Measurements from ENCODE around the gene TMIGD2. TPM values are rescaled to one million over a fixed set of nuclear protein-coding genes. Genes with fewer than 3 reads are reported as not detected.

TMIGD2 gene
- total and polyA plus RNA-seq, 2 donors (not counting 1 experiment from before 2014, with no cell fraction given) = not detected

DNA sequence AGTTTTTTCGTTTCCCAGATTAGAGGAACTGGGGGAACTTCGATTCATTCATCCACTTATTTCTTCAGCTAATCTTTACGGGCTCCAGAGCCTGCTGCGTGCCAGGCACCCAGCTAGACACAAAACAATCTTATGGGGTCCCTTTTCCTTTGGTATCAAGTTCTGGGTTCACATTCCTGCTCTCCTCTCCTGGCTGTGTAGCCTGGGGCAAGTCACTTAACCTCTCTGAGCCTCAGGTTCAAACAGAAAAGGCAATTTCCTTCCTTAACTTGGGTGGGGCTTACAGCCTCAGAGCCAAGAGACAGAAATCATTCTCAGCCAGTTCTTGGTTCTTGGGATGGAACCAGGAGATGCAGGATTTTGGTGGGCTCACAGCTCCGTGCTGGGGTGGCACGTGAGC lies 17.2 kb downstream of the TMIGD2 start:
- no peak overlapping the region for H3K4me2 ChIP-seq (ENCODE audit: extremely low read depth, insufficient read depth, low read length)

GRCh38 chr19:4284176-4284958 lies 17.8 kb downstream of the TMIGD2 start:
- H2AFZ ChIP-seq (ENCODE audit: low read length) = no peak overlapping the region
- TF ChIP-seq CTCF (conservative IDR thresholded peaks at IDR 0.05 in 1 of 2, IDR thresholded peaks at IDR 0.05 in 1 of 2; ENCODE audit: low read depth in 1 of 2, low read length in 2 of 2) (no peak), EZH2 (IDR thresholded peaks at IDR 0.05; ENCODE audit: low read length, missing control alignments) (no peak)
- H3K4me1 ChIP-seq (ENCODE audit: control insufficient read depth, extremely low read depth, insufficient read depth, low read length) = no peaks in the 10 kb centered on the region
- no peaks in the 10 kb centered on the region for H3K36me3 ChIP-seq (ENCODE audit: control insufficient read depth, insufficient read depth, low read length)
- no peak overlapping the region for H3K4me3 ChIP-seq (replicated peaks in 1 of 4; ENCODE audit: control extremely low read depth in 1 of 4, insufficient read depth in 1 of 4, low read depth in 3 of 4, low read length in 4 of 4)
- no peaks in the 10 kb centered on the region for H4K20me1 ChIP-seq (ENCODE audit: control insufficient read depth, extremely low read depth, insufficient read depth, low read length)
- no peak overlapping the region for H3K9ac ChIP-seq (ENCODE audit: insufficient read depth, low read length)
- no peak overlapping the region for H3K27ac ChIP-seq (ENCODE audit: insufficient read depth, low read length)
- DNase-seq (ENCODE audit: low read depth in 2 of 2) = no peak
- no peaks in the 10 kb centered on the region for H3K9me3 ChIP-seq (ENCODE audit: control insufficient read depth, insufficient read depth, low read depth, low read length)
- no peak overlapping the region for H3K4me2 ChIP-seq (ENCODE audit: extremely low read depth, insufficient read depth, low read length)
- no peaks in the 10 kb centered on the region for H3K79me2 ChIP-seq (ENCODE audit: control insufficient read depth, insufficient read depth, low read length)
- H3K27me3 ChIP-seq (ENCODE audit: control insufficient read depth, insufficient read depth, low read length) = peaks cover 10% of the 10 kb centered on the region

More for the DNA sequence above, 17.2 kb downstream of the TMIGD2 start:
- TF ChIP-seq CTCF (conservative IDR thresholded peaks at IDR 0.05 in 1 of 2, IDR thresholded peaks at IDR 0.05 in 1 of 2; ENCODE audit: low read depth in 1 of 2, low read length in 2 of 2) (no peak), EZH2 (IDR thresholded peaks at IDR 0.05; ENCODE audit: low read length, missing control alignments) (no peak)
- no peak overlapping the region for H3K4me3 ChIP-seq (replicated peaks in 1 of 4; ENCODE audit: control extremely low read depth in 1 of 4, insufficient read depth in 1 of 4, low read depth in 3 of 4, low read length in 4 of 4)
- no peaks in the 10 kb centered on the region for H3K79me2 ChIP-seq (ENCODE audit: control insufficient read depth, insufficient read depth, low read length)
- no peak overlapping the region for H3K27ac ChIP-seq (ENCODE audit: insufficient read depth, low read length)
- no peak overlapping the region for H3K9ac ChIP-seq (ENCODE audit: insufficient read depth, low read length)
- H3K9me3 ChIP-seq (ENCODE audit: control insufficient read depth, insufficient read depth, low read depth, low read length) = no peaks in the 10 kb centered on the region
- H3K27me3 ChIP-seq (ENCODE audit: control insufficient read depth, insufficient read depth, low read length) = peaks cover 3% of the 10 kb centered on the region
- H3K4me1 ChIP-seq (ENCODE audit: control insufficient read depth, extremely low read depth, insufficient read depth, low read length) = no peaks in the 10 kb centered on the region
- no peak for DNase-seq (ENCODE audit: low read depth in 2 of 2)
- H4K20me1 ChIP-seq (ENCODE audit: control insufficient read depth, extremely low read depth, insufficient read depth, low read length) = no peaks in the 10 kb centered on the region
- H2AFZ ChIP-seq (ENCODE audit: low read length) = no peak overlapping the region
- no peaks in the 10 kb centered on the region for H3K36me3 ChIP-seq (ENCODE audit: control insufficient read depth, insufficient read depth, low read length)

DNA sequence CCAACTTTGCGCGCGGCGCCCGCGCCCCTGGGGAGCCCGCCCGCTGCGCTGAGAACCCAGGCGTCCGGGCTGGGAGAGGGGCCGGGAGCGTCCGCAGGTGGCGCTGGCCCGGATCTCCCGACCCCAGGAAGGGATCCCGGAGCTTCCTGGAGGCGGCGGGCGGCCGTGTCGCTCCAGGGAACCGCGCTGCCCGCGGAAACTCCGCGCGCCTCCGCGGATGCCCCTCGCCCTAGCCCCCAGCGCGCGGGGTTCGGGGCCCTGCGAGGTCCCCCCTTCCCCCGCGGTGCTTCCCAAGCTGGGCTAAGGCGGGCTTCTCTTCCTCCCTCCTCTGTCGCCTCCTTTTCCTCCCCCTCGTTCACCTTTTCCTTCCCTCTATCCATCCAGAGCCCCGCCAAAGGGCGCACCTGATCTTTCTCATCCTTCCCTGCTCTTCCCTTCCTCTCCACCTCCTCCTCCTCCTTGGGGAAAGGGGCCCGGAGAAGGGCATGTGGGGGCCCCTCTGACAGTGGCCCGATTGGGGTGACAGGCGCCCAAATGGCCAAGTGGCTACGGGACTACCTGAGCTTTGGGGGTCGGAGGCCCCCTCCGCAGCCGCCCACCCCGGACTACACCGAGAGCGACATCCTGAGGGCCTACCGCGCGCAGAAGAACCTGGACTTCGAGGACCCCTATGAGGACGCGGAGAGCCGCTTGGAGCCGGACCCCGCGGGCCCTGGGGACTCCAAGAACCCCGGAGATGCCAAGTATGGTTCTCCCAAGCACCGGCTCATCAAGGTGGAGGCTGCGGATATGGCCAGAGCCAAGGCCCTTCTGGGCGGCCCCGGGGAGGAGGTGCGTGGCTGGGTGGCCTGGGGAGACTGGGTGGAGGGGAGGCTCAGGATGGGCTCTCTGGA lies 22.4 kb downstream of the TMIGD2 start:
- DNase-seq (ENCODE audit: low read depth in 2 of 2) = no peak

More for the DNA sequence above, 22.4 kb downstream of the TMIGD2 start:
- TF ChIP-seq CTCF (conservative IDR thresholded peaks at IDR 0.05 in 1 of 2, IDR thresholded peaks at IDR 0.05 in 1 of 2; ENCODE audit: low read depth in 1 of 2, low read length in 2 of 2) = no peak
- Histone ChIP-seq H3K27me3 (ENCODE audit: control insufficient read depth, insufficient read depth, low read length) (peaks cover 19% of the 10 kb centered on the region), H3K4me3 (replicated peaks in 1 of 4; ENCODE audit: control extremely low read depth in 1 of 4, insufficient read depth in 1 of 4, low read depth in 3 of 4, low read length in 4 of 4) (no peak overlapping the region), H3K4me1 (ENCODE audit: control insufficient read depth, extremely low read depth, insufficient read depth, low read length) (no peaks in the 10 kb centered on the region), H2AFZ (ENCODE audit: low read length) (no peak overlapping the region), H4K20me1 (ENCODE audit: control insufficient read depth, extremely low read depth, insufficient read depth, low read length) (no peaks in the 10 kb centered on the region), H3K9me3 (ENCODE audit: control insufficient read depth, insufficient read depth, low read depth, low read length) (no peaks in the 10 kb centered on the region), H3K27ac (ENCODE audit: insufficient read depth, low read length) (no peak overlapping the region), H3K79me2 (ENCODE audit: control insufficient read depth, insufficient read depth, low read length) (no peaks in the 10 kb centered on the region), H3K36me3 (ENCODE audit: control insufficient read depth, insufficient read depth, low read length) (no peaks in the 10 kb centered on the region), H3K4me2 (ENCODE audit: extremely low read depth, insufficient read depth, low read length) (no peak overlapping the region), H3K9ac (ENCODE audit: insufficient read depth, low read length) (no peak overlapping the region)

Data from fibroblast of lung (primary cell).